HepG2 (cell line): Measurements from ENCODE around the gene ACSL1. TPM values are rescaled to one million over a fixed set of nuclear protein-coding genes. Genes with fewer than 3 reads are reported as not detected.

Experiments
- ATAC-seq: fragments of 200-7000 bp; cut with Tn5 transposase; 3 replicates; pipeline ENCODE4 v1.9.1; 2020; ENCODE audit warnings: mild to moderate bottlenecking, moderate library complexity
- BruUV-seq: library from RNA; stranded (reverse); fragments of 400-500 nt; replicated peaks from 2 replicates; lab custom pipeline; 2021; lab: Mats Ljungman, UMichigan
- CTCF ChIA-PET: fragments of 300-600 bp; formaldehyde crosslinking; extraction: SDS; loops from one replicate; lab custom pipeline; 2021; ENCODE audit warnings: low total read pairs, inconsistent platforms, low intra/inter-chr PET ratio; lab: Yijun Ruan, JAX
- POLR2A ChIA-PET: fragments of 350-600 bp; sonication (Branson Sonifier 250); formaldehyde crosslinking; loops from one replicate; lab custom pipeline; 2020; ENCODE audit warnings: antibody characterized with exemption, inconsistent platforms; lab: Yijun Ruan, JAX
- DNase-seq: peaks from one replicate; pipeline ENCODE4 v3.0.0-alpha.2; 2015; ENCODE audit warnings: low spot score
- FAIRE-seq: peaks from 3 replicates; lab custom pipeline; 2011; peaks lifted over from hg19 to GRCh38; lab: Jason Lieb, UNC
- H2AFZ ChIP-seq: one replicate; pipeline ENCODE4 v1.6.1; 2011; ENCODE audit warnings: low read length, inconsistent platforms
- H3K27ac ChIP-seq: fragments of 300-600 bp; 3 replicates; pipeline ENCODE4 v1.8.0; 2011; ENCODE audit warnings: mixed run types, mild to moderate bottlenecking, mixed read lengths, low read length, inconsistent platforms; ENCODE audit not compliant: insufficient read depth; ENCODE audit errors: extremely low read length
- H3K27me3 ChIP-seq, 2 experiments: fragments of 200-600 bp in 1 of 2; 2 replicates in 1 of 2; 3 replicates in 1 of 2; pipeline versions ENCODE4 v1.6.0 to v1.8.0; 2011; ENCODE audit warnings: low read length in 2 of 2, mild to moderate bottlenecking in 2 of 2, moderate library complexity in 2 of 2, inconsistent platforms in 1 of 2; ENCODE audit not compliant: insufficient read depth in 2 of 2, control insufficient read depth in 1 of 2
- H3K36me3 ChIP-seq, 2 experiments: fragments of 200-600 bp in 1 of 2; replicated peaks in 1 of 2; 2 replicates in 1 of 2; 3 replicates in 1 of 2; pipeline versions ENCODE4 v1.5.1 to v1.8.0; 2011; ENCODE audit warnings: low read length in 2 of 2, inconsistent platforms in 1 of 2; ENCODE audit not compliant: insufficient read depth in 2 of 2, control insufficient read depth in 1 of 2
- H3K4me1 ChIP-seq: 2 replicates; pipeline ENCODE4 v1.5.1; 2012; ENCODE audit warnings: low read length, inconsistent platforms; ENCODE audit not compliant: insufficient read depth
- H3K4me2 ChIP-seq: 2 replicates; pipeline ENCODE4 v1.6.0; 2011; ENCODE audit warnings: low read depth, low read length, inconsistent platforms
- H3K4me3 ChIP-seq, 3 experiments: fragments of 200-600 bp in 1 of 3; sonication (generic), shearing (Covaris generic) in 1 of 3; replicated peaks in 1 of 3; 2 replicates each; pipeline ENCODE4 v1.5.1; 2011 to 2016; ENCODE audit warnings: low read length in 3 of 3, inconsistent platforms in 2 of 3, low read depth in 2 of 3, mild to moderate bottlenecking in 2 of 3, control low read depth in 1 of 3, mixed read lengths in 1 of 3; ENCODE audit not compliant: insufficient read depth in 1 of 3
- H3K79me2 ChIP-seq: one replicate; pipeline ENCODE4 v1.6.1; 2011; ENCODE audit warnings: low read length, inconsistent platforms; ENCODE audit not compliant: insufficient read depth
- H3K9ac ChIP-seq: 2 replicates; pipeline ENCODE4 v1.6.0; 2011; ENCODE audit warnings: mild to moderate bottlenecking, low read depth, low read length, inconsistent platforms; ENCODE audit not compliant: insufficient read depth
- H3K9me3 ChIP-seq: 2 replicates; pipeline ENCODE4 v1.5.1; 2012; ENCODE audit warnings: mild to moderate bottlenecking, low read length
- H4K20me1 ChIP-seq: 2 replicates; pipeline ENCODE4 v1.6.0; 2011; ENCODE audit warnings: inconsistent platforms, mild to moderate bottlenecking, low read length, moderate library complexity; ENCODE audit not compliant: insufficient read depth
- ELF4 ChIP-seq: sonication (generic); formaldehyde crosslinking; IDR thresholded peaks from 2 replicates; pipeline ENCODE4 v1.5.0; 2020; ENCODE audit warnings: missing genetic modification reagents, mild to moderate bottlenecking, moderate library complexity, borderline replicate concordance
- ELK4 ChIP-seq: sonication (generic); formaldehyde crosslinking; IDR thresholded peaks from 2 replicates; pipeline ENCODE4 v1.9.0; 2021; ENCODE audit warnings: missing genetic modification reagents, borderline replicate concordance
- HDAC6 ChIP-seq: fragments of 200-600 bp; sonication (generic); IDR thresholded peaks from 2 replicates; pipeline ENCODE4 v1.7.0; 2017; ENCODE audit warnings: mild to moderate bottlenecking, antibody characterized with exemption, low read length, low read depth
- HNF4A ChIP-seq: sonication (generic); formaldehyde crosslinking; IDR thresholded peaks from 2 replicates; pipeline ENCODE4 v1.4.0; 2020; ENCODE audit warnings: missing genetic modification reagents
- KLF12 ChIP-seq: sonication (generic); formaldehyde crosslinking; IDR thresholded peaks from 2 replicates; pipeline ENCODE4 v1.4.0; 2020; ENCODE audit warnings: missing genetic modification reagents, borderline replicate concordance
- KLF6 ChIP-seq: IDR thresholded peaks from 2 replicates; pipeline ENCODE4 v1.8.0; 2016; ENCODE audit warnings: missing biosample characterization, missing genetic modification reagents
- MLXIP ChIP-seq: sonication (generic); formaldehyde crosslinking; IDR thresholded peaks from 2 replicates; pipeline ENCODE4 v1.9.0; 2021; ENCODE audit warnings: missing genetic modification reagents, borderline replicate concordance
- MXD4 ChIP-seq: IDR thresholded peaks from 2 replicates; pipeline ENCODE4 v1.6.1; 2016; ENCODE audit warnings: mild to moderate bottlenecking, missing biosample characterization, missing genetic modification reagents
- POLR2AphosphoS2 ChIP-seq: IDR thresholded peaks from 2 replicates; pipeline ENCODE4 v1.6.1; 2011; ENCODE audit warnings: low read depth, low read length, improper control_type of control experiment
- TCF12 ChIP-seq, 2 experiments: fragments of 450-650 bp in 1 of 2; sonication (generic) in 1 of 2; formaldehyde crosslinking in 1 of 2; IDR thresholded peaks; 2 replicates each; pipeline versions ENCODE4 v1.6.1 to v1.8.0; 2017 to 2022; ENCODE audit warnings: antibody characterized with exemption in 1 of 2, mild to moderate bottlenecking in 1 of 2, missing genetic modification reagents in 1 of 2, moderate library complexity in 1 of 2
- ZNF121 ChIP-seq: sonication (generic); formaldehyde crosslinking; IDR thresholded peaks from 2 replicates; pipeline ENCODE4 v1.5.0; 2020; ENCODE audit warnings: mild to moderate bottlenecking, missing genetic modification reagents
- ZNF30 ChIP-seq: sonication (generic); formaldehyde crosslinking; IDR thresholded peaks from 2 replicates; pipeline ENCODE4 v1.5.0; 2020; ENCODE audit warnings: mild to moderate bottlenecking, missing genetic modification reagents
- ZNF720 ChIP-seq: sonication (generic); formaldehyde crosslinking; IDR thresholded peaks from 2 replicates; pipeline ENCODE4 v1.4.0; 2020; ENCODE audit warnings: missing genetic modification reagents
- WGBS: methylation state at CpG from one replicate; pipeline ENCODE4 v1.1.6; 2017; ENCODE audit warnings: low lambda C conversion rate; 5-methylcytosine and 5-hydroxymethylcytosine counted together
- in situ Hi-C: cut with HindIII; loops from 2 replicates; pipeline ENCODE4 v1.10.0; 2017; ENCODE audit warnings: low pct_unique_long_range_greater_than_20kb; ENCODE audit not compliant: extremely low pct_ligation_motif_present
- intact Hi-C: fragments of 100-400 bp; cut with micrococcal nuclease; formaldehyde crosslinking; loops from one replicate; pipeline ENCODE4 v1.10.0; 2022; ENCODE audit not compliant: unreplicated experiment
- polyA plus RNA-seq, 8 experiments: library from polyadenylated mRNA; depleted of rRNA in 3 of 8; stranded (reverse) in 7 of 8; unstranded in 1 of 8; fragments of >200 nt; fragmentation: Illumina TruSeq in 4 of 8; extraction: Trizol in 4 of 8; gene quantifications; 2 replicates each; pipeline versions ENCODE4 v1.2.1 to v1.2.3, GENCODE V29; 2011 to 2016; ENCODE audit warnings: low read depth in 4 of 8, missing spikeins in 1 of 8, mixed read lengths in 1 of 8; ENCODE audit not compliant: insufficient read depth in 1 of 8
- total RNA-seq, 5 experiments: library from RNA; depleted of rRNA; stranded (reverse); fragments of >200 nt; fragmentation: Illumina TruSeq; extraction: Trizol; gene quantifications; 2 replicates each; pipeline ENCODE4 v1.2.3, GENCODE V29; 2016; ENCODE audit warnings: low read depth in 1 of 5

ACSL1 gene
- total and polyA plus RNA-seq, 2 of the 13 experiments (the other 11 are each of a cell fraction or from before 2014, with no cell fraction given) = 10.0 to 29.8 TPM

- TF ChIP-seq HNF4A (CRISPR knock-in tag) (no peak), HDAC6 (no peak), ELF4 (CRISPR knock-in tag) (no peak)
These were observed 34.9 kb downstream of the ACSL1 start (continued) for GRCh38 chr4:184790826-184791225.

GRCh38 chr4:184787766-184788503, 37.8 kb downstream of the ACSL1 start:
- DNase-seq = no peak
- Histone ChIP-seq H3K4me1 (no peaks in the 10 kb centered on the region), H3K4me3 (no peak overlapping the region), H2AFZ (no peak overlapping the region), H4K20me1 (no peaks in the 10 kb centered on the region), H3K9me3 (no peaks in the 10 kb centered on the region), H3K9ac (no peak overlapping the region), H3K4me2 (no peak overlapping the region), H3K27me3 (no peaks in the 10 kb centered on the region), H3K36me3 (peaks cover 0 to 20% of the 10 kb centered on the region in 2 experiments; a peak in 4 of 5 replicates), H3K79me2 (no peaks in the 10 kb centered on the region), H3K27ac (no peak overlapping the region)
- ATAC-seq = no peak
- TF ChIP-seq POLR2AphosphoS2 = no peak
- peak; percentile 60; the same call in 1 of the 2 replicates for TF ChIP-seq ZNF121
- intact Hi-C loops = no loop called here
- POLR2A ChIA-PET = no interaction called here
- in situ Hi-C loops = no loop called here
- CTCF ChIA-PET = no interaction called here
- BruUV-seq = no TSS peak
- 93% methylated on average over 5 of the region's 6 CpGs for WGBS
- no peak for FAIRE-seq

GRCh38 chr4:184785813-184786212, 40.0 kb downstream of the ACSL1 start:
- Histone ChIP-seq H4K20me1 (no peaks in the 10 kb centered on the region), H2AFZ (no peak overlapping the region), H3K4me2 (no peak overlapping the region), H3K36me3 (peaks cover 0 to 27% of the 10 kb centered on the region in 2 experiments; a peak in 4 of 5 replicates), H3K9me3 (no peaks in the 10 kb centered on the region), H3K9ac (no peak overlapping the region), H3K4me3 (no peak overlapping the region), H3K4me1 (no peaks in the 10 kb centered on the region), H3K27me3 (no peaks in the 10 kb centered on the region), H3K27ac (no peak overlapping the region), H3K79me2 (no peaks in the 10 kb centered on the region)
- DNase-seq (no peak), ATAC-seq (no peak), FAIRE-seq (no peak)
- POLR2A ChIA-PET = no interaction called here
- BruUV-seq = no TSS peak
- CTCF ChIA-PET = no interaction called here
- WGBS = 96% methylated on average over 9 of the region's 9 CpGs
- intact Hi-C loops = no loop called here
- in situ Hi-C loops = no loop called here
- TF ChIP-seq ZNF720 (CRISPR knock-in tag) (no peak), ZNF30 (CRISPR knock-in tag) (no peak), MLXIP (no peak), TCF12 (IDR thresholded peaks at IDR 0.05) (no peak), TCF12 (CRISPR knock-in tag; IDR thresholded peaks at IDR 0.05) (no peak), MXD4 (CRISPR knock-in tag) (no peak), KLF12 (no peak), KLF6 (CRISPR knock-in tag) (no peak), ELK4 (CRISPR knock-in tag) (no peak)
